Endothelial cell of umbilical vein (primary cell): ENCODE results near the gene GPD1L. TPM values are rescaled to one million over a fixed set of nuclear protein-coding genes. Genes with fewer than 3 reads are reported as not detected.

Source experiments
- BruUV-seq: library from RNA; stranded (reverse); fragments of 400-500 nt; replicated peaks from 2 replicates; lab custom pipeline; 2021; lab: Mats Ljungman, UMichigan
- CTCF ChIA-PET: fragments of 300-600, 350-600 bp; sonication (Branson Sonifier 250); formaldehyde crosslinking; loops from one replicate; lab custom pipeline; 2021; ENCODE audit warnings: antibody characterized with exemption, inconsistent platforms; lab: Charles Lee
- POLR2A ChIA-PET: fragments of 300-600, 350-600 bp; sonication (Branson Sonifier 250); formaldehyde crosslinking; loops from one replicate; lab custom pipeline; 2021; ENCODE audit warnings: antibody characterized with exemption, inconsistent platforms; lab: Charles Lee
- DNase-seq: peaks from one replicate; pipeline ENCODE4 v3.0.0-alpha.2; 2011; ENCODE audit warnings: low read depth, low spot score
- FAIRE-seq: peaks from 2 replicates; lab custom pipeline; 2011; peaks lifted over from hg19 to GRCh38; lab: Jason Lieb, UNC
- H2AFZ ChIP-seq: 2 replicates; pipeline ENCODE4 v1.6.0; 2012; ENCODE audit warnings: low read depth, low read length, control low read depth, inconsistent platforms
- H3K27ac ChIP-seq: 2 replicates; pipeline ENCODE4 v1.5.1; 2011; ENCODE audit warnings: low read depth, mild to moderate bottlenecking, control low read depth, low read length, moderate library complexity; ENCODE audit not compliant: insufficient read depth
- H3K27me3 ChIP-seq, 2 experiments: 2 replicates each; pipeline versions ENCODE4 v1.6.0 to v1.6.1; 2011; ENCODE audit warnings: low read length in 2 of 2, mixed read lengths in 1 of 2; ENCODE audit not compliant: control insufficient read depth in 2 of 2, insufficient read depth in 2 of 2
- H3K36me3 ChIP-seq, 2 experiments: 2 replicates in 1 of 2; 3 replicates in 1 of 2; pipeline ENCODE4 v1.5.1; 2011; ENCODE audit warnings: low read length in 2 of 2, mild to moderate bottlenecking in 1 of 2, moderate library complexity in 1 of 2; ENCODE audit not compliant: control insufficient read depth in 2 of 2, insufficient read depth in 2 of 2; ENCODE audit errors: extremely low read depth in 1 of 2
- H3K4me1 ChIP-seq: 3 replicates; pipeline ENCODE4 v1.5.1; 2011; ENCODE audit warnings: mild to moderate bottlenecking, low read length; ENCODE audit not compliant: control insufficient read depth, insufficient read depth; ENCODE audit errors: extremely low read depth
- H3K4me2 ChIP-seq: 2 replicates; pipeline ENCODE4 v1.6.1; 2011; ENCODE audit warnings: low read length, control low read depth, mixed read lengths; ENCODE audit not compliant: insufficient read depth
- H3K4me3 ChIP-seq, 3 experiments: fragments of 200-600 bp in 1 of 3; sonication (generic), shearing (Covaris generic) in 1 of 3; replicated peaks in 1 of 3; 2 replicates each; pipeline ENCODE4 v1.5.1; 2011 to 2016; ENCODE audit warnings: control low read depth in 3 of 3, low read length in 3 of 3, mild to moderate bottlenecking in 2 of 3, inconsistent platforms in 1 of 3, low read depth in 1 of 3, moderate library complexity in 1 of 3; ENCODE audit not compliant: insufficient read depth in 1 of 3
- H3K79me2 ChIP-seq: 2 replicates; pipeline ENCODE4 v1.6.0; 2012; ENCODE audit warnings: low read length, inconsistent platforms; ENCODE audit not compliant: control insufficient read depth, insufficient read depth
- H3K9ac ChIP-seq: replicated peaks from 2 replicates; pipeline ENCODE3; 2011; ENCODE audit warnings: low read length, control low read depth; ENCODE audit not compliant: insufficient read depth; ENCODE audit errors: extremely low read depth
- H3K9me1 ChIP-seq: replicated peaks from 3 replicates; pipeline ENCODE4 v1.6.0; 2011; ENCODE audit warnings: mild to moderate bottlenecking, low read length; ENCODE audit not compliant: control insufficient read depth, insufficient read depth; ENCODE audit errors: extremely low read depth
- H3K9me3 ChIP-seq: replicated peaks from 2 replicates; pipeline ENCODE4 v1.5.1; 2012; ENCODE audit warnings: low read length, inconsistent platforms; ENCODE audit not compliant: control insufficient read depth, insufficient read depth
- H4K20me1 ChIP-seq: replicated peaks from 2 replicates; pipeline ENCODE3; 2011; ENCODE audit warnings: mild to moderate bottlenecking, low read length; ENCODE audit not compliant: control insufficient read depth, insufficient read depth; ENCODE audit errors: extremely low read depth
- CTCF ChIP-seq, 2 donors: IDR thresholded peaks; 1 replicate in 1 of 2; 2 replicates in 1 of 2; pipeline ENCODE4 v1.5.1; 2011; ENCODE audit warnings: low read length in 2 of 2, mild to moderate bottlenecking in 2 of 2, moderate library complexity in 2 of 2, control low read depth in 1 of 2, inconsistent platforms in 1 of 2, low read depth in 1 of 2; ENCODE audit not compliant: insufficient read depth in 1 of 2; ENCODE audit errors: extremely low read depth in 1 of 2
- EZH2 ChIP-seq: IDR thresholded peaks from 2 replicates; pipeline ENCODE4 v1.6.1; 2012; ENCODE audit warnings: borderline replicate concordance, low read depth, mild to moderate bottlenecking, moderate library complexity, low read length, inconsistent platforms; ENCODE audit not compliant: severe bottlenecking
- FOS ChIP-seq: IDR thresholded peaks from 2 replicates; pipeline ENCODE4 v1.6.1; 2011; ENCODE audit warnings: mild to moderate bottlenecking, low read length, moderate library complexity, borderline replicate concordance; ENCODE audit not compliant: insufficient read depth
- GATA2 ChIP-seq: IDR thresholded peaks from 2 replicates; pipeline ENCODE4 v1.7.0; 2011; ENCODE audit warnings: low read depth, mild to moderate bottlenecking, moderate library complexity, mixed read lengths, low read length; ENCODE audit not compliant: insufficient read length, insufficient read depth
- JUN ChIP-seq: IDR thresholded peaks from 2 replicates; pipeline ENCODE4 v1.6.1; 2011; ENCODE audit warnings: borderline replicate concordance, low read depth; ENCODE audit not compliant: insufficient read length, insufficient read depth
- MAX ChIP-seq: IDR thresholded peaks from 2 replicates; pipeline ENCODE4 v1.6.1; 2011; ENCODE audit not compliant: insufficient read depth, insufficient read length
- MYC ChIP-seq: IDR thresholded peaks from one replicate; pipeline ENCODE4 v1.6.1; 2011; ENCODE audit warnings: mild to moderate bottlenecking, low read depth, low read length
- POLR2A ChIP-seq: IDR thresholded peaks from 2 replicates; pipeline ENCODE4 v1.6.1; 2012; ENCODE audit warnings: low read depth, mild to moderate bottlenecking, control low read depth, low read length
- POLR2AphosphoS5 ChIP-seq: IDR thresholded peaks from 2 replicates; pipeline ENCODE4 v1.6.1; 2012; ENCODE audit warnings: low read depth, mild to moderate bottlenecking, control low read depth, low read length, moderate library complexity; ENCODE audit not compliant: insufficient read depth
- dilution Hi-C: fragments of 300-500 bp; cut with MboI; formaldehyde crosslinking; loops from one replicate; pipeline ENCODE4 v1.15.0; 2019; ENCODE audit warnings: low sequenced_read_pairs; ENCODE audit not compliant: extremely low pct_ligation_motif_present
- intact Hi-C: fragments of 100-400 bp; cut with micrococcal nuclease; formaldehyde crosslinking; loops from one replicate; pipeline ENCODE4 v1.10.0; 2022
- polyA plus RNA-seq, 4 experiments: library from polyadenylated mRNA; depleted of rRNA in 3 of 4; stranded (reverse) in 3 of 4; unstranded in 1 of 4; fragments of >200 nt; gene quantifications; 2 replicates each; pipeline versions ENCODE4 v1.2.1 to v1.2.3, GENCODE V29; 2011 to 2012; ENCODE audit warnings: missing spikeins in 1 of 4
- total RNA-seq: library from RNA; stranded (reverse); gene quantifications from 2 replicates; pipeline ENCODE4 v1.2.3, GENCODE V29; 2021

Gene GPD1L
- total and polyA plus RNA-seq, 2 donors (not counting 3 experiments of a cell fraction or from before 2014, with no cell fraction given), result 5.1 to 12.9 TPM

GRCh38 chr3:32086464-32086863 is 20.0 kb upstream of the GPD1L start:
- DNase-seq, result no peak
- Histone ChIP-seq H3K9me1 (no peaks in the 10 kb centered on the region), H4K20me1 (no peaks in the 10 kb centered on the region), H3K4me2 (no peak overlapping the region), H3K27ac (no peak overlapping the region), H3K4me3 (no peak overlapping the region), H3K9ac (no peak overlapping the region), H3K27me3 (peaks cover 3 to 12% of the 10 kb centered on the region in 2 experiments), H3K79me2 (no peaks in the 10 kb centered on the region), H3K36me3 (no peaks in the 10 kb centered on the region), H2AFZ (no peak overlapping the region), H3K9me3 (no peaks in the 10 kb centered on the region), H3K4me1 (no peaks in the 10 kb centered on the region)
- POLR2A ChIA-PET, result no interaction called here
- no peak for FAIRE-seq
- no TSS peak for BruUV-seq
- intact Hi-C loops, result no loop called here
- TF ChIP-seq FOS (no peak), JUN (no peak), CTCF (IDR thresholded peaks at IDR 0.05; ENCODE audit: extremely low read depth in 1 of 2, insufficient read depth in 1 of 2, low read depth in 1 of 2, low read length in 2 of 2) (no peak), MAX (no peak), GATA2 (no peak), EZH2 (no peak), MYC (no peak), POLR2AphosphoS5 (no peak), POLR2A (no peak)
- CTCF ChIA-PET, result interaction anchor here (1.2 kb wide), 1 partner anchor 68 kb away, joined by 3 read pairs; no protein-coding TSS in a partner anchor
- dilution Hi-C loops, result no loop called here
